ENCODE measurements around the gene MYDGF.
"Not testable (repeated sequence)": the region's sequence is repeated elsewhere in the genome, so short reads cannot be mapped to it uniquely, and the experiment has no call there.

The MYDGF gene

DNA sequence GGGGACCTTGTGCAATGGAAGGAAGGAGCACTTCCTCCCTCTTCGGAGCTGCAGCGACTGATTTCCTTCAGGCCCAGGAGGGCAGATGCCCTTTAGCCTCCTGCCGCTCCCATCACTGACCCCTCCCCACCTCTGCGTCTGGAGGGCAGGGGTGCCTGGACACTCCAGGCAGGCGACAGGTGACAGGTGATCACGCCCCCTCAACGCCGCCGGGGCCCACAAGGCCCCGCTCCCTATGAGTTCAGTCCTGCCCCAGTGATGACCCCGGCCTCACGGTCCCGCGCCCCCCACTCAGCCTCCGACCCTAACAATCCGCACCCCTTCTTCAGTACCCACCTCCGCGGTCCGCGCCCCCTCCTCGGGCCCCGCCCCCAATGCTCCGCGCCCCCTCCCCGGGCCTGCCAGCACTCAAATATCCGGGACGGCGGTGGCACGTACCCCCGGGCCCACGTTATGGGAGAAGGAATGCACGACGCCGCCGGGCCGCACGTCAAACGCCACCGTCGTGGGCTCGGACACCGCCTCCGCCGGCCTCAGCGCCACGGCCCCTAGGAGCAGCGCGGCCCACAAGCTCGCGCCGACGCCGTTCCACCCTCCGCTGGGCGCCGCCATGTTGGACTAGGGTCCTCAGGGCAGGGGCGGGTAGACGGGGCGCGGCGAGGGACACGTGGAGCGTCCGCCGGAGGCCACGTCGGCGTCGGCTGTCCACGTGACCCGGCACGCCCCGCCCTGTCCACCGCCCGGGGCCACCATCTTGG is at the start of gene MYDGF:
TSS of gene MYDGF (minus strand) at position 620 of the 758 bp plus-strand sequence. CDS start at position 612, 8 bp downstream.
- peak; percentile 93 to 95 for DNase-seq

DNA sequence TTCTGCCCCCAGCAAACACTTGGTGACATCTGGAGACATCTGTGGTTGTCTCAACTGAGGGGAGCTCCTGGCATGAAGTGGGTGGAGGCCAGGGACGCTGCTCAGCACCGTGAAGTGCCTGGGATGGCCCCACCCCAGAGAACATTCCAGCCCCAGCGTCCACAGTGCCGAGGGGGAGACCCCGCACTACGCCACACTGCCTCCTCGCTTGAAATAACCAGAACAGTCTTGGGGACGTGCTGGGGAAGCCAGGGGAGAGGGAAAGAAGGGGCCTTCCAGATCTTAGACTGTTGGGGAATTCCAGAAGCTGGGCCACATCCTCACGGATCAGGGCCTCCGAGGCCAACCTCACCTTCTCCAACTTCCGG is 49.3 kb upstream of the MYDGF start:
- no peak for DNase-seq

DNA sequence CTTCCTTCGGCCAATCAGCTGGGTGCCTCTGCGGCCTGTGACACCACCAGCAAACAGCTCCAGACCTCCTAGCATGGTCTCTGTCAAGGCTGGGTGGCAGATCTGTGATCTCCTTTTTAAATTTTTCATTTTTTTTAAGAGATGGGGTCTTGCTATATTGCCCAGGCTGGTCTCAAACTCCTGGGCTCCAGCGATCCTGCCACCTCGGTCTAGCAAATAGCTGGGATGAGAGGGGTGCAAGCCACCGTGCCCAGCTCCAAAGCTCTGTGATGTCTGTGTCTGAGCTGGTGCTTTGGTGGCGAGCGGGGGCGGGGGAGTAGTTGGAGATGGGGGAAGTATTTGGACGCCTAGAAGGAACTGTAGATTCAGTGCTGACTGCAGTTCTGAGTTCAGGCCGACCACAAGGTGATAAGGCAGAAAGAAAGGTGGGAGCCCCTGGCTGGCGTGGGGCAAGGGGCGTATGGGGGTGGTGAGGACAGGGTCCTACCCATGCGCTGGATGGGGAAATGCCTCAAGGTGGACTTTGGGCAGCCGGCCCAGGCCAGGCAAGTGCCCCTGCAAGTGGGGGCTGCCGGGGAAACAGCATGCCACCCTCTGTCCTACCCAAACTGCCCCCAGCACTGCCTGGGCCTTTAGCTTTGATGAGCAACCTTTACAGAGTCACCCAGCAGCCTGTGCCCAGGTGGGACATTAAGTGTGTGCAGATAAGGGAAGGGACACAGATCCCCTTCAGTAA is 48.0 kb upstream of the MYDGF start:
- no peak for DNase-seq

DNA sequence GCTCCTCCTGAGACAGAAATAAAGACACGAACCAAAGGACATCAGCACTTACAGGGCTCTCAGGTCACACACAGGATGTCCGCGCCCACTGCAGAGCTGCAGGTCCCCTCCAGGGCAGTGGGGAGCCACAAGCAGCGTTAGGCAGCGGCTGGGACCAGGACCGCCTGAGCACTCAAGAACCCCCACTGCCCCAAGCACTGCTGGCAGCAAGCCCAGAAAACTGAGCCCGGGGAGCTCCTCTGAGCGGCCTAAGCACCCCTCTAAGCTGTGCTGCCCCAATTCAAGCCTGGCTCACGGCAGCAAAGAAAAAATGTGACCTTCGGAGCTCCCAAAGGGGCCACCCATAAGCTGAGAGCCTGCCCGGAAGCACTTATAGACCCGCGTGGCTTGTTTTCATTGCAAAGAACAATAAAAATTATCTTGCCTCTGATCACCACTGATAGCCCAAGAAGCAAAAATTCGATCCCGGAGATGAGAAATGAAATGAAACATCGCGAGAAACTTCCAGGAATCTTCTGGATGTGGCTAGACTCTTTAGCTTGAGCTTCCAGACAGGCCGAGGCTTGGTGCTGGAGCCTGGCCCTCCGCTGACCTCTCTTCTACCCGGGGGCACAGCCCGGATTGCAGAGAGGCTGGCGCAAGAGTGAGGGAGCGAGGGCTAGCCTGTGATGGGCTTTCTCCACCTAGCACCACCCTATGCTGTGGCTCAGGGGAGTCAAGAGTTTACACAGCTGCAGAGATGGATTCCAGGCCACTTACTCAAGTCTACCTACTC is 47.2 kb upstream of the MYDGF start:
- no peak for DNase-seq

DNA sequence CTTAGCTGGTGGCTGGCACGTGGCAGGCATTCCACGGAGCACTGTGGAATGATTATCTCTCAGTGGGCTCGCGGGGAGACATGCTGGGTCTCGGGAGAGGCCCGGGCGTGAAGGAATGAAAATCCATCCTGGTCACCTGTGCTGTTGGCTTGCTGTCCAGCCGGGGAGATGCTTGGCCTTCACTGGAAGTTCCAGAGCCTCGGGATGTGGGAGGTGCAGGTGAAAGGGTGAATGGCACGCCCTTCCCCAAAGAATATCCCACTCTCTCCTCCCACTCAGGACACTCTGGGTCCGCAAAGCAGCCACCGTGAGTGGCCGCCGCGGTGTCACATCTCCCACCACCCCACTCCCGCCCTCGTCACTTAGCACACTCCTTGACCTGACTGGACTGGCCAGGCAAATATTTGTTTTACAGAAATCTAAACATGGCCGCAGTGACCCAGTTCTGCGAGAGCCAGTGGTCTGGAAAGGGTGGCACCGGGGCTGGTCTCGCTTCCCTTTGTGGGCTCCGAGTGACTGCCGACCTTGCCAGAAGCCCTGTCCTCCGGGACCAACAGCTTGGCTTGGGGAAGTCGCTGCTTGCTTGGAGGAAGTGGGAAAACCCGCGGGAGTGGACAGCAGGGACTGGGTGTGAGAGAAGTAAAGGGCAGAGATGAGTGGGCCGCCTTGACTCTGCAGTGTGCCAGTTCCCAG is 45.5 kb upstream of the MYDGF start:
- DNase-seq, result no peak

DNA sequence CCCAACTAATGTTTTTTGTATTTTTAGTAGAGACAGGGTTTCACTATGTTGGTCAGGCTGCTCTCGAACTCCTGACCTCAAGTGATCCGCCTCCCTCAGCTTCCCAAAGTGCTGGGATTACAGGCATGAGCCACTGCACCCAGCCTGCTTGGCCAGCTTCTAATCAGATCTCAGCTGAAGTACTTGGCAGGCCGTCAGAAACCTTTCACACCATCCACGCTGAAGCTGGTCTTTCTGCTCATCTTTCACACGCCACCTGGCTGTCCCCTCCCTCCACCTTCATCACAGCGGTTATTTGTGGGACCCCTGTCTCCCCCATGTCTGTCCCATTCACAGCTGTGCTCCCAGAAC is 45.0 kb upstream of the MYDGF start:
- DNase-seq, result not testable (repeated sequence)

DNA sequence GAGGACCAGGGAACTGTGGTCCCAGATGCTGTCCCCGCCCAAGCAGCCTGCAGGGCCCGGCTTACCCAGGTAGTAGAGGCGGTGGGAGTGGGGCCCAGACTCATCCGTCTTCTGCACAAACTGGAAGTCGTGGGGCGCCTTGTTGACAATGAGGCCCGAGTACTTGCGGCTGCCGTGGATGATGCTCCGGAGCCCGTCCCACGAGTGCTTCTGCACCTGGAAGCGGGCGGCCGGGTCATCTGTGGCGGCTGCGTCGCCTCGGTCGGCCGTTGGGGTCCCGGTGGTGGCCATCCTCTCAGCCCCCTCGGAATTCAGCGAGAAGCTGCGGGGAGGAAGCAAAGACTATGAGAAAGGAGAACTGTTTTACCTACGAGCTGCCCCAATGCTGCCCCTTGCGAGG is 43.9 kb upstream of the MYDGF start:
- DNase-seq, result no peak

DNA sequence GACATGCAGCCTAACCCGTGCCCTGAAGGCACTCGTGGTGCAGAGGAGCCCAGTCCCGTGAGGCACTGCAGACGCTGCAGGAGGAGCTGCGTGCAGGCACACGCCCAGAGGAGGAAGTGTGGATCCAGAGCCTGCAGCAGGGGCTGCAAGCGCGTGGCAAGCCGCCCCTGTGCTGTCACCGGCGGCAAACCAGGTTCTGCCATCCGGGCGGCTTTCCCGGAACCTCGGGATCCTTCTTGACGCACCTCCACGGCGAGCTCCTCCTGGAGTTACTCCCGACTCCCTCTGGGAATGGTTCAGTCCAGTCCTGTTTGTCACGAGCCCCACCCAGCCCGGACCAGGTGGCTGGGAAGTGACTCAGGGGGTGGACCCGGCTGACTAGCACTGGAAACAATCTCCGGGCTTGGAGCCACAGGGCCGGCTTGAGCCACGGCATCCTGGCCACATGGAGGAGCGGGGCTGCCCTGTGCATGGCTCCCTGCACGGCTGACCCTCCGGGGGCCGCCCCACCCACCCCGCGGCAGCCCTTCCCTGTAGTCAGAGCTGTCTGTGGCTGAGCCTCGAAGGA is 43.3 kb upstream of the MYDGF start:
- DNase-seq, result no peak

DNA sequence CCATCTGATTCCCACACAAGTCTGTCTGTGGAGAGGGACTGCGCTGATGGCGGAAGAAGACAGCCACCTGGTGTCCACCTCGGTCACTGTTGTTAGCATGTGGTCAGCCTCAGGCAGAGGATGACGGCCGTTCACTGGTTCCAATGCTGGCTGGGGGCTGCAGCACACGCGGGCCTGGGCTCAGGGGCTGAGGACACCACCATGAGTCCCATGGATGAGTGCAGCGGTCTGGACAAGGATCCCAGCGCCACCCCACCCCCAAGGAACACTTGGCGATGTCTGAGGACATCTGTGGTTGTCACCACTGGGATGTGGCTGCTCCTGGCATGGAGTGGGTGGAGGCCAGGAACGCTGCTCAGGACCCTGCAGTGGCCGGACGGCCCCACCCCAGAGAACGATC is 42.6 kb upstream of the MYDGF start:
- no peak for DNase-seq

DNA sequence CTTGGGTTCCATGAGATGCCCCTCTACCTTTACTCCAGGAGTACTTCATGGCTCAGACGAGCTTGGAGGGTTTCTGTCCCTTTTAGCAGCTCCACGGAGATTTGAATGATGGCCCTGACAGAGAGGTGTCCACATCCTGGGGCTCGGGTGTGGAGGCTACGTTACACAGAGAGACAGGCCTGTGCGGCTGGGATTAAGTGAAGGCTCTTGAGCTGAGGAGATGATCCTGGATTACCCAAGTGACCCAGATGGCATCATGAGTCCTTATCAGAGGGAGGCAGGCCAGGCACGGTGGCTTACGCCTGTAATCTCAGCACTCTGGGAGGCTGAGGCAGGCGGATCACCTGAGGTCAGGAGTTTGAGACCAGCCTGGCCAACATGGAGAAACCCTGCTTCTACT is 41.1 kb upstream of the MYDGF start:
- no peak for DNase-seq

DNA sequence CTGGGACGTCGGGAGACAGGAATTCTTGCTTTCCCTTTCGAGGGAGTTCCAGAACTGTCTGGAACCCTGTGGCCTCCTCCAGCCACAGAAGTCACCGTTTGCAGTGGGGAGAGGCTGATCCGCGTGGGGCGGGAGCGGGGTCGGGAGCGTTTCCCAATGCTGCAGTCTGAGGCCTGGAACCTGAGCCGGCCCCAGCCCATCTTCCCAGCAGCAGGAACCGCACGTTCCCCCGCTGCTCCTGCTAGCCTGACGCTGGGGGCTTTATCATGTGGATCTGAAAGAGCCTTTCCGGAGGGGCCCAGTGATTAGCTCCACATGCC is 40.1 kb upstream of the MYDGF start:
- DNase-seq, result no peak

DNA sequence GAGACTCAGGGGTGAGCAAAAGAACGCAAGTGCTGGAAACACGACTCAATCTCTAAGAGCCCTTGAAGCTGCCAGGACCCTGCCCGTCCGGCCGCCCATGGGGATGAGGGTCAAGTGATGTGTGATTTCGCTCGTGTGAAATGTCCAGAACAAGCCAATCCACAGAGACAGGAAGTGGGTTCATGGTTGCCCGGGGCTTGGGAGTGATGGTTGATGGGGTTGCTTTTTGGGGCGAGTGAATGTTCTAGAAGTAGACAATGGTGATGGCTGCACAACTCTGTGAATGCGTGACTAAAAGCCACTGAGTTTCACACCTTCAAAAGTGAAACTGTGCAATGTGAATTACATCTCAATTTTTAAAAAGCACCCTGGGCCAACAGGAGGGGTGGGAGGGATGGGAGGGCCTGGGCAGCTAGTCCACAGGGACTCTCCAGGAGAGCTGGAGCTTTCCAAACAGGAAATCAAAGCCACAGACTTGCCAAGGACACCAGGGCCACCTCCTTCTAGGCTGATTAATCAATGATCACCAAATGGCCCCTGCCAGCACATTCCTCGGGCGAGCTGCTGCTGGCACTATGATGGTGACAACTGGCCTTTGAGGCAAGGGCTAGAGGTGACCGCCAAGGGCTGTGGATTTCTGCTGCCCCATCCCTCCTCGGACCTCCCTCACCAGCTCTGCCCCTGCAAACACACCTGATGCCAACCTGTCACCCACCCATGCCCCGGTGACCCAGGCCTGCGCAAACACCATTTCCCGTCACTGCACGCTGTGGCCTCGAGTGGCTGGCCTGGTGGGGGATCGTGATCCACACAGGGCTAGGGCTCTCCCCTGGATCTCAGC is 39.5 kb upstream of the MYDGF start:
- no peak for DNase-seq

DNA sequence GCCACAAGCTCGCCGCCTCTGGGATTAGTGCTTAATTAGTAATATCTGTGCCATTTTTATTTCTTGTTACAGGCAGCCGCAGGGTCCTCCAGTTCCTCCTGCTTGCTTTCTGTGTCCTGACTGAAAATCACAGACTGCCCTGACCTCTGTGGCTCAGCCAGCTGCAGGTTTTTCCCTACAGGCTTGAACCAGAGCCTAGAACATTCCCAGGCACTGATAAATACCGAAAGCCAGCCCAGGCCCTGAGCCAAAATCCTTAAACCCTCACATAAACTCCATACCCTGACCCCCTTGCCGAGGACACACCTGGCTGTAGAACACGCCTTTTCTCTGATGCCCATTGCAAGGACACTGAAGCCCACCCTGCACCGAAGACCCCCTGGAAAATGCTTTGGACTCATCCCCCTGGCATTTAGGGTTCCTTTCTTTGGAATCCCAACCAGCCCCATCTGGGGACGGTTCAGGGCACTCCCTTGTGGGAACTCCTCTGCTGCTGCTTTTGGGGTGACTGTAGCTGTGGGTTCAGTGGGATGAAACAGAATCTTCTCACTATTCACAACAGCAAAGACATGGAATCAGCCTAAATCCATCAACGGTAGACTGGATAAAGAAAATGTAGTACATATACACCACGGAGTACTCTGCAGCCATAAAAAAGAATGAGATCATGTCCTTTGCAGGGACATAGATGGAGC is 38.0 kb upstream of the MYDGF start:
- no peak for DNase-seq

DNA sequence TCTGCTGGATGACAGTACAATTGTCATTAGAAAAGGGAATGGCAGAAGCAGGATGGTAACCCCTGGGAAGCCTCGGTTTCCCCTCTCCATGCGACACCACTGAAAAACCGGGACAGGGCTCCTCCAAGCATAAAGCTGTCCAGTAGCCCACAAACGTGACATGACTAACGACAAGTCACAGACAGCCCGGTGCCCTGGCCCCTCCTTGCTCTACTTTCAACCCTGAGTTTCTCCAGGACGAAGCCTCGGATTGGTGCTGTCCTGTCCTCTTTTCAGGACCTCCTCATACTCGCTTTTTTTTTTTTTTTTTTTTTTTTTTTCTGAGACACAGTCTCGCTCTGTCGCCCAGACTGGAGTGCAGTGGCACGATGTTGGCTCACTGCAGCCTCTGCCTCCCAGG is 37.2 kb upstream of the MYDGF start:
- no peak for DNase-seq

DNA sequence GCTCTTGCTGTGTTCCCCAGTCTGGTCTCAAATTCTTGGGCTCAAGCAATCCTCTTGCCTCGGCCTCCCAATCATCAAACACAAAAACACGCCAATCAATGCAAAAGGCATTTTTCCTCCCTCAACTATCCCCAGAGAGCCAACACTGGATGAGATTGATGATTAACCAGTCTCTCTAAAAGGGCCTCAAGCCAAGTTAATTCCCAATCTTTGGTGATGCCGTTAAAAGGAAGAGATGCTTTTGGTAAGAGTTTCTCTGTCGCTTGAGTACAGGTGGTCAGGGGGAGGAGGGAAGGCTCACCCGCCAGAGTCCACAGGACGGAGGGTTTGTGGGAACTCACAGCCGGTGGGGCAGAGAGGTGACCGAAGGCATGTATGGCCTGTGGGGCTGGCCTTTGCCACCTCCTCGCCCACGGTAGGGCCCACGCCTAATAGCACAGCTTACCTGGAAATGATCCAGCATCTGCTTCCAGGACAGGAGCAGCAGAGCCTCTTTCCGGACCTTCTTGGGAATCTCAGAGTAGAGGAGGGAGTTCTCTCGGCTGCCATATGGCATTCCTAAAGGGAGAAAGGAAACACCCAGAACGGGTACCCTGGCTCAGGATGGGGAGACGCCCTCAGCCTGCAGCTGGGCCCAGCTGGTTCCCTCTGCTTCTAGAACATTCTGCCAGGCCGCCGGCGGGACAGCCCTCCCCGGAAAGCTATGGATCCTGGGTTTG is 35.4 kb upstream of the MYDGF start:
- no peak for DNase-seq

DNA sequence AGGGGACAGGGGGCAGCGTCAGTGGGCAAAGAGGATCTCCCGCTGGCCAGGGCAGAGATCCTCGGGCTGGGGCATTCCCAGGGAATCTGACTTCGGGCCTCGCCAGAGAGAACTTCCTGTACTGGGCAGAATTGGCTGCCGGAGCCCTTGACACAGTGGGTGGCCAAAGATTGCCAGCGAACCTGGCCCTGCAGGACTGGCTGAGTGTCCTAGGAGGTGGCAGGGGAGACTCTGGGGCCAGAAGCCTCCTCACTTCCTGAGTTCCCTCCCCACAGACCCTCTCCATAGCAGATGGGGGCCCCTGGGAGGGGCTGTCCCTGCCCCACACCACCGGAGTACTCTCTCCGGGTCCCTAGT is 34.2 kb upstream of the MYDGF start:
- no peak for DNase-seq

DNA sequence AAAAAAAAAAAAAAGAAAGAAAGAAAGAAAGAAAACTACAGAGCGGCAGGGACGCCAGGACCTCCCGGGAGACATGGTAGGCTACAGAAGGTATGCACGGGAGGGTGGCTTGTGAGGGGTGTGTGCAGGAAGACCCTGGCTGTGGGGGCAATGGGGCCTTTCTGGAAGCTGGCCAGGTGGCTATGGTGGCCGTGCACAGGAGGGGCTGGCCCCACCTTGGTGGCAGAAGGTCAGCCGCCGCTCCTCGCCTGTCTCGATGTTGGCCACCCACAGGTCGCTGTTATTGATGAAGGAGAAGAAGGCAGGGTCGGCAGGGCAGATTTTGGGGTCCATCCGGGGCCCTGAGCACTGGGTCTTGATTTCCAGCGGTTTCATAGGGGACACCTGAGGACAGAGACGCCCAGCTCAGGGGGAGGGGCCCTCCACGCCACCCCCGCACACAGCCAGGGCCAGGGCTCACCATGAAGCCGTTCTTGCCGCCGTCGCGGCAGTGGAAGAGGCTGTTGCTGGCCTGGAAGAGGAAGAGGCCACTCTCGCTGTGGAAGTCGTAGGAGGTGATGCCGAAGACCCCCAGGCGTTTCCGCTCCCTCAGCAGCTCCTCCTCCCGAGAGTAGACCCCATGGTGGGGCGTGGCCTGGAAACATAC is 33.7 kb upstream of the MYDGF start:
- DNase-seq, result no peak

DNA sequence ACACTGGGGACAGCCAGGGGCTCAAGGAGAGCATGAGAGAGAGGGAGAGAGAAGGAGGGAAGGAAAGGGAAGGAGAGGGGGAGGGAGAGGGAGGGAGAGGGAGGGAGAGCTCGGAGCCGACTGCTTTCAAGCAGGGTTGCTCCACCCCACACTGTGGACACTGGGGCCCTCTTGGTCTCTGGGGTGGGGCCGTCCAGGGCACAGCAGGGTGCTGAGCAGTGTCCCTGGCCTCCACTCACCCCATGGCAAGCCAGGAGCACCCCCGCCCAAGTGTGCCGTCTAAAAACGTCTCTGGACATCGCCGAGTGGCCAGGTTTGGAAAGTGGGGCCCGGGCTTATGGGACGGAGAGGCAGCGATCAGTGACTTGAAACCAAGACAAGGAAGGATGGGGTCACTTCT is 32.6 kb upstream of the MYDGF start:
- DNase-seq, result no peak

DNA sequence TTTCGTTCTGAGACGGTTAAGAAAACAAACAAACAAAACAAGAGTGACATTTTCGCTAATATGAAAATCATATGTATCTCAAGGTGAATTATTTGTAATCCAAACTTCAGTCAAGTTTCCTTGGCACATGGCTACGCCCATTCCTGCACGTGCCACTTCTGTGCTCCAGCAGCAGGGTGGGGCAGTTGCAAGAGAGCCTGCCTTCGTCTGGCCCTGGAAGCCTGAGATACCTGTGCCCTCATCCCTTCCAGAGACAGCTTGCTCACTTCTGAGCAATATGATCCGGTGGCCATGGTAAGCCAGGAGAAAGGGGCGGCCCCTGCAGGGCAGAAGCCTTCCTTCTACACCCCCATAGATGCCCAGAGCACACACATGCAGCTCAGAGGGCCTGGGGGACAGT is 31.4 kb upstream of the MYDGF start:
- no peak for DNase-seq

DNA sequence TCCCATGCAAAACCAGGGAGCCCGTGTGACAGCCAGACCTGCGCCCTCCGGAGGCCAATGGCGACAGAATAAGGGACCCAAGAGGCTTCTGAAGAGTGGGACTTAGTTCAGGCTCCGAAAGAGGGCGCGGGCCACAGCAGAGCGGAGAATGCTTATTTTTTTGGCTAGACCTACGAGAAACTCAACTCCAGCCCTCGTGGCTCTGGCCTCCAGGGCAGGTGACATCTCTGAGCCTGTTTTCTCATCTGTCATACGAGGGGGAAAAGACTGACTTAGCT is 30.5 kb upstream of the MYDGF start:
- DNase-seq, result no peak

Measured in activated T-cell treated with anti-CD3 and anti-CD28 coated beads, Interleukin-2, amount 50 U/mL, for 48 hours (primary cell).